ENCODE data around the gene SLC9A3.

The SLC9A3 gene

GRCh38 chr5:547086-547924 is 23.1 kb upstream of the SLC9A3 start:
- no peaks in the 10 kb centered on the region for H3K36me3 ChIP-seq (ENCODE audit: control insufficient read depth, low read length)
- H3K27me3 ChIP-seq (ENCODE audit: control insufficient read depth, low read length), result no peaks in the 10 kb centered on the region
- H3K9me2 ChIP-seq (replicated peaks; ENCODE audit: control insufficient read depth, low read length), result no peaks in the 10 kb centered on the region
- TF ChIP-seq EZH2phosphoT487 (IDR thresholded peaks at IDR 0.05; ENCODE audit: borderline replicate concordance, low read length), result no peak
- no peak for TF ChIP-seq CTCF (IDR thresholded peaks at IDR 0.05; ENCODE audit: low read depth, low read length, poor library complexity, severe bottlenecking)
- no peaks in the 10 kb centered on the region for H4K20me1 ChIP-seq (ENCODE audit: control insufficient read depth, insufficient read depth, low read depth, low read length)
- peaks cover 3% of the 10 kb centered on the region; the same call in 1 of the 2 replicates for H3K9me3 ChIP-seq (ENCODE audit: control insufficient read depth, insufficient read depth, low read length)
- H3K4me2 ChIP-seq (ENCODE audit: low read length), result no peak overlapping the region
- H3K4me1 ChIP-seq (ENCODE audit: control insufficient read depth, low read length), result peaks cover 29% of the 10 kb centered on the region
- no peak overlapping the region for H3K27ac ChIP-seq (ENCODE audit: low read depth, low read length)
- H3F3A ChIP-seq (ENCODE audit: control insufficient read depth, insufficient read depth), result no peaks in the 10 kb centered on the region
- no peaks in the 10 kb centered on the region for H3K79me2 ChIP-seq (ENCODE audit: control insufficient read depth, low read length)
- H3K4me3 ChIP-seq (ENCODE audit: low read length), result no peak overlapping the region

- no peaks in the 10 kb centered on the region for H3K36me3 ChIP-seq (ENCODE audit: control insufficient read depth, low read length)
- no peaks in the 10 kb centered on the region for H3K27me3 ChIP-seq (ENCODE audit: control insufficient read depth, low read length)
- no peaks in the 10 kb centered on the region for H3K9me2 ChIP-seq (replicated peaks; ENCODE audit: control insufficient read depth, low read length)
- no peak overlapping the region for H3K4me2 ChIP-seq (ENCODE audit: low read length)
- H3F3A ChIP-seq (ENCODE audit: control insufficient read depth, insufficient read depth), result no peaks in the 10 kb centered on the region
- peaks cover 3% of the 10 kb centered on the region; the same call in 1 of the 2 replicates for H3K9me3 ChIP-seq (ENCODE audit: control insufficient read depth, insufficient read depth, low read length)
- H3K4me1 ChIP-seq (ENCODE audit: control insufficient read depth, low read length), result peaks cover 29% of the 10 kb centered on the region
- no peaks in the 10 kb centered on the region for H3K79me2 ChIP-seq (ENCODE audit: control insufficient read depth, low read length)
- no peaks in the 10 kb centered on the region for H4K20me1 ChIP-seq (ENCODE audit: control insufficient read depth, insufficient read depth, low read depth, low read length)
- TF ChIP-seq EZH2phosphoT487 (IDR thresholded peaks at IDR 0.05; ENCODE audit: borderline replicate concordance, low read length) (no peak), CTCF (IDR thresholded peaks at IDR 0.05; ENCODE audit: low read depth, low read length, poor library complexity, severe bottlenecking) (no peak)
- H3K27ac ChIP-seq (ENCODE audit: low read depth, low read length), result no peak overlapping the region
- no peak overlapping the region for H3K4me3 ChIP-seq (ENCODE audit: low read length)
These were observed 22.2 kb upstream of the SLC9A3 start for GRCh38 chr5:546376-546908.

GRCh38 chr5:545641-546375 is 21.6 kb upstream of the SLC9A3 start:
- Histone ChIP-seq H3K27ac (ENCODE audit: low read depth, low read length) (no peak overlapping the region), H3K79me2 (ENCODE audit: control insufficient read depth, low read length) (no peaks in the 10 kb centered on the region), H3K36me3 (ENCODE audit: control insufficient read depth, low read length) (no peaks in the 10 kb centered on the region), H3F3A (ENCODE audit: control insufficient read depth, insufficient read depth) (no peaks in the 10 kb centered on the region), H3K4me3 (ENCODE audit: low read length) (no peak overlapping the region), H3K9me3 (ENCODE audit: control insufficient read depth, insufficient read depth, low read length) (peaks cover 1% of the 10 kb centered on the region; the same call in 1 of the 2 replicates), H3K9me2 (replicated peaks; ENCODE audit: control insufficient read depth, low read length) (no peaks in the 10 kb centered on the region), H4K20me1 (ENCODE audit: control insufficient read depth, insufficient read depth, low read depth, low read length) (no peaks in the 10 kb centered on the region), H3K4me2 (ENCODE audit: low read length) (no peak overlapping the region), H3K27me3 (ENCODE audit: control insufficient read depth, low read length) (no peaks in the 10 kb centered on the region), H3K4me1 (ENCODE audit: control insufficient read depth, low read length) (peaks cover 29% of the 10 kb centered on the region)
- no peak for TF ChIP-seq CTCF (IDR thresholded peaks at IDR 0.05; ENCODE audit: low read depth, low read length, poor library complexity, severe bottlenecking)
